SK-N-DZ (cell line): ENCODE data around the gene FMN1.
A peak's percentile ranks its signal among the peaks of the same experiment; 100 is the strongest.

Source experiments
- DNase-seq: peaks from one replicate; pipeline ENCODE4 v3.0.0-alpha.2; 2015; ENCODE audit warnings: low spot score

Gene FMN1

DNA sequence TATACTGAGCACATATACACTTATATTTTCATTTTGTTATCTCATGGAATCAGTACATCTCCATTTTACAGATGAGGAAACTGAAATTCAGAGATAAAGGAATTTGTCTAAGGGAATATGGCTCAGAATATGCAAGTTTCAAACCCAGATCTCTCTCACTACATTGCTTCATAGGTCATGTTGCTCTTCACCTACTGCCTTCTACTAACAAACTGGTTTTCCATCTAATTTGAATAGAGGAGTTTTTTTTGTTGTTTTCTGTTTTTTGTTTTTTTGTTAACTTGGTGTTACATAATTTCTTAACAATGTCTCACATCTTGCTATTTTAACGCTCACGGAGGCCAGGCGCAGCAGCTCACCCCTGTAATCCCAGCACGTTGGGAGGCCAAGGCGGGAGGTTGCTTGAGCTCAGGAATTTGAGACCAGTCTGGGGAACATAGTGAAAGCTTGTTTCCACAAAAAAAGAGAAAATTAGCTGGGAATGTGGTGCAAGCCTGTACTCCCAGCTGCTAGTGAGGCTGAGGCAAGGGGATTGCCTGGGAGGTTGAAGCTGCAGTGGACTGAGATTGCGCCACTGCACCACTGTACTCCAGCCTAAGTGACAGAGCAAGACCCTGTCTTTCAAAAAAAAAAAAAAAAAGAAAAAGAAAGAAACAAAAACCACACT lies 37.0 kb downstream of the FMN1 start:
- no peak for DNase-seq

GRCh38 chr15:33155691-33156420 lies 38.7 kb downstream of the FMN1 start:
- no peak for DNase-seq

GRCh38 chr15:33154351-33155166 lies 40.0 kb downstream of the FMN1 start:
- no peak for DNase-seq

GRCh38 chr15:33153548-33153947 lies 41.0 kb downstream of the FMN1 start:
- DNase-seq, result no peak

GRCh38 chr15:33152502-33153109 lies 41.9 kb downstream of the FMN1 start:
- DNase-seq, result no peak

- DNase-seq, result no peak
Measured at GRCh38 chr15:33150971-33151370, 43.5 kb downstream of the FMN1 start.

DNA sequence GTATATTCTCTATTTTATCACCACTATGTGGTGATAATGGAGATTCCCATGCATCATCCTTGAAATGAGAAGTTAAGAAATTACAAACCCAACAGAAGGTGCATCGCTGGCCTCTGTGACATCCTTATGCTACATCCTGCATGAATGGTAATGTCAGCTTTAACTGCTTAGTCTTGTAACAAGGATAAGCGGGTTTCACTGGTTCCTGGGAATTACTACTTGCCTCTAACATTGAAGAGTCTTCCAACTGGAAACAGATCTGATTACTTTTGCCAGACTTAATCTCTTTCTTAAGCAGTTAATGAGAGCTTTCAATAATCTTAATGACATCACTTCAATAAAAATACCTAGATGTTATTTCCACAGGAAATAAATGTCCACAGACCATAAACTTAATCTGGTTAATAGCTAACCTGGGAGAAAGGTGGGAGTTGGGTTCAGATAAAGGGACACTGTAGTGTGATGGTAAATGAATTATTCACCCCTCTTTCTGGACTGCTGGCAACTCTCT lies 44.0 kb downstream of the FMN1 start:
- no peak for DNase-seq

DNA sequence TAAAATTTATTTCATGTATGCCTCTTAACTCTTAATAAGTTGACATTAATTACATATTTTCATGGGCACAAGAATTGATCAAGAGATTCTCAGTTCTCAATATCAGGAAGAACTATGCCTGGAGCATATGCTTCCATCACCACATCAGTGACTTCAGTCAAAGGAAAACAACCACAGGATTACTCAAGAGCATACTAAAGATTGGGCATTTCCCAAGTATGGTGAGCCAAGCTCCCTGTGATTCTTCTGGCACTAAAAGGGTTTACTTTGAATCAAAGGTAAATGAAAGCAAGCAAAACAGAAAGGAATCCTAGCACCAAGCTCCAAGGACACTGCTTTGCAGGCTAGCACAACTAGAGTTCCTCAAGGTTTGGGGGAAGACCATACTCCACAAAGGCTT lies 44.6 kb downstream of the FMN1 start:
- no peak for DNase-seq

DNA sequence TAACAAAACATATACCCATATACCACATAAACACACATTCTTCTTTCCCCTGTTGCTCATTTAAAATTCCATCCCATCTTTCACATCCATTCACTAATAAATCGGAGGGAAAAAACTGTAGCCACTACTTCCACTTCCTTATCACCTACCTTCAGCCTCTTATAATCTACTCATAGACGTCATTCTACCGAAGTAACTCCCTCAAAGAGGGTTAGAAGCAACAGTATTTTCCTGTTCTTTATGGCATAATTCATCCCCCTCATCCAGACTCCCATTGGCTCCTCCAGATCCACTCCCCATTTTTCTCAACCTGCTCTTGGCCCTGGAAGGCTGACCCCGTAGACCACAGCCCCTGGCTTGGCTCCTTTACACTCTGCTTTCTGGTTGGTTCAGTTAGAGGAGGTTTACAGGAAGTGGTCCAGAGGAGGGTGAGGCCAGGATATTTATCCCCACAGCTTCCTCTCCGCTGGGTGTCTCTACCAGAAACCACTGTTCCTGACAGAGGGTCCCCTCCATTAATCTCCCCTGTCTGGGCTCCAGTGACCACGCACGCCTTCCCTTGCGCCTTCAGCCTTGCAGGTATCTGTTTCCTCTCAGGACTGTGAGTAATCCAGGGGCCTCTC lies 46.3 kb downstream of the FMN1 start:
- DNase-seq, result peak; percentile 55

DNA sequence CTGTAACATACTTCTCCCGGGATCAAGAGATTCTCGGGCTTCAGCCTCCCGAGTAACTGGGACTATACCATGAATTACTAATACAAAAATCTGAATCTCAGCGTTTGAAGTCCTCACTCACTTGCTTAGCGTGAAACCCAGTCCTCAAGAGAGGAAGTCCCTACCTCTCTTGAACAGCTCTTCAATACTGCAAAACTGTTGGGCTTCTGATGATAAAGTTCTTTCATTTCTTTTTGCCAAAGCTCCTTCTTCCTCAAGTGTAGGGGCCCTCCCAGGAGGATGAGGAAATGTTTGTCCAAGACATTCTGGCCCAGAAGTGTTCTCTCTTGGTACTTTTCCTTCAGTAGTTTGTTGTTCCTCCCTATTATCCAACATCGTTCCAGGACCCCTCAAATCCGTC lies 48.5 kb downstream of the FMN1 start:
- no peak for DNase-seq

GRCh38 chr15:33145447-33145846 lies 49.1 kb downstream of the FMN1 start:
- no peak for DNase-seq

DNA sequence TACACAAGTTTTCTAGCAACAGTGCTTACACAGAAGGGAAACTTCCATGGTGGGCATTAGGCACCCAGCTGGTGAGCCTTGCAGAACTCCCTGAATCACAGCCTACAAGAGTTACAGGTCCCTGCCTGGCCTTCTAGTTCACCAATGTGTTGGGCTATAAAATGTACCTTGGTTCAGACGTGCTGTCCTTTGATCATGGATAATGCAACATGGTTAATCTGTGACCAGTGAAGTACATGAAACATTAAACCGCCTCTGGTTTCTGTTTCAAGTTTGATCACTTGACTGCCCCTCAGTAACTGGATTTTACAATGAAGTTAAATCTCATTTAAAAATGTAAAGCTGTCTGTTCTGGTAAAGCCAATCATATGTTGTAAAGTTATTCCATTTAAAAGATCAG lies 51.8 kb downstream of the FMN1 start:
- peak; percentile 60 for DNase-seq

GRCh38 chr15:33138000-33138399 lies 56.5 kb downstream of the FMN1 start:
- DNase-seq, result no peak

DNA sequence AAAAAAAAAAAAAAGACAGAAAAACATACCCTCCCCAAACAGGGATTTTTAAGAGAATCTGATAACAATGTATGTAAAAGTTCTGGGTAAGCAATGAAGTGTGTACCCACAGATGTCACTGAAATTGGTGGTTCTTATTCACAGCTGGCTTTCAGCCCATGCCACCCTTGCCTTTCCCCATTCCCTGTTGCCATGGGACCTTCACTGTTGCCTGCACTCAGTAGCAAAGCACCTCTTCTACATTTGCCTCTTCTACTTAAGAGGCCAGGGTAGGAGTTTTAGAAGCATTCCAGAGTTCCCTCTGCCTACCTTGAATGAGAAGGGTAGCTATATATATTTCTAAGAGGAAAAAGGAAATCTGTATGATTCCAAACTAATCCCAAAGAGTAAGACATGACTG lies 57.4 kb downstream of the FMN1 start:
- DNase-seq, result no peak

DNA sequence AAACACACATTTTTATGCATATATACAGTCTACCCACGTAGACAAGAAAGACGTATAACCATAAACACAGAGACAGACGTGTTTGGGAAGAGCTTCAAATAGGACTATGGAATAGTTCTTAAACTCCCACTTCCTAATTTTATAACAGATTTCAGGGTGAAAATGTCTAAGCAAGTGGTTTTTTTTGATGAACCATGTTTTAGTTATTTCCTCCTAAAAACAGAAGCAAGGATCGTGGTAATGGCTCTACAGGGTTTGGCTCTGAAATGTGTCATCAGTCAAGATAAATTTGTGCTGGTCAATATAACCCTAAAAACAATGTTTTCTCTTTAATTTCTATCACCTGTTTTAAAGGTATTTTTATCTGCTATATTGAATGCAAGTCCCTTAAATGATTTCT lies 58.2 kb downstream of the FMN1 start:
- DNase-seq, result no peak

DNA sequence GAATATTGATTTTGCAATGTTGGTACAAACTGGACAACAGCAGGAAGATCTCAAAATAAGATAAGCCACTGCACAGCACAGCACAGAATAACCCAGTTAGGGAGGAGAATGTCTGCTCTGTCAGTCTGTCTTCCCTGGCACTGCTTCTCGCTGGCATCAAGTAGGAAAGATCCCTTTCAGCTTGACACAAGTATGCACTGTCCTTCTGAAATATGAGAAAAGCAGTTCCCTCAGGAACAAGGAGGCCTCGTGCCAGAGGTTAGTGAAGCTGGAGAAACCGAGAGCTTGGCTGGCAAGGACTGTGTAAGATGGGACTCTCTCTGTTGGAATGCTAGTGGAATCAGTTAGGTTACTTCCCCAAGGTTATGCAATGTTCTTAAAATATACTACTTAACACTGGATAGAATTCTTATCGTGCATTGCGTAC lies 59.1 kb downstream of the FMN1 start:
- DNase-seq, result no peak

DNA sequence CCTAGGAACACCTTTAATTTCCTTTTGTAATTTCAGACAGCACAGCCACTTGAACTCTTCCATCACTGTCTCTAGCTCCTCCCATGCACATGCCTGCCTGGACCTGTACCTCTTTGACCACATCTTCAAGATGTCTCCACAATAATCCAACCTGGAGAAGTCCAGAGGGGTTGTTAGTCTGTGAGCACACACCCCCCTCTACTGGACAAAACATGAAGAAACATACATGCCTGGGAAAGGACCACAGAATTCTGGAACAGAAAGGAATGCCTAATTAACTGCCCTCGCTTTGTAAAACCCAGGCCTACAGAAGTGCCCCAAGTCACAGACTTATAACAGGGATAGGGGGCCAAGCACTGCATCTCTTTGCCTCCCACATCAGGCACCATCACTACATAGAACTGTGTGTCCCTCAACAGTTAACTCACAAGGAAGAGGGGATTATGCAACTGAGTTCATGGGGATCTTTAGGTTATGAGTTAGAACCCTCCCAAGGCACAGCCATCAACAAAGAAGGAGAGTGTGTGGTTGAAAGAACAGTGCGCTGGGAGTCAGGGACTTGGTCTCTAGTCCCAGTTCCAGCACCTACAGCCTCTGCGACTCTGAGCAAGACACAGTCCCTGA lies 61.7 kb downstream of the FMN1 start:
- peak; percentile 77 for DNase-seq

GRCh38 chr15:33132233-33132580 lies 62.3 kb downstream of the FMN1 start:
- no peak for DNase-seq

- DNase-seq, result no peak
Measured at GRCh38 chr15:33131552-33132232, 62.8 kb downstream of the FMN1 start.

DNA sequence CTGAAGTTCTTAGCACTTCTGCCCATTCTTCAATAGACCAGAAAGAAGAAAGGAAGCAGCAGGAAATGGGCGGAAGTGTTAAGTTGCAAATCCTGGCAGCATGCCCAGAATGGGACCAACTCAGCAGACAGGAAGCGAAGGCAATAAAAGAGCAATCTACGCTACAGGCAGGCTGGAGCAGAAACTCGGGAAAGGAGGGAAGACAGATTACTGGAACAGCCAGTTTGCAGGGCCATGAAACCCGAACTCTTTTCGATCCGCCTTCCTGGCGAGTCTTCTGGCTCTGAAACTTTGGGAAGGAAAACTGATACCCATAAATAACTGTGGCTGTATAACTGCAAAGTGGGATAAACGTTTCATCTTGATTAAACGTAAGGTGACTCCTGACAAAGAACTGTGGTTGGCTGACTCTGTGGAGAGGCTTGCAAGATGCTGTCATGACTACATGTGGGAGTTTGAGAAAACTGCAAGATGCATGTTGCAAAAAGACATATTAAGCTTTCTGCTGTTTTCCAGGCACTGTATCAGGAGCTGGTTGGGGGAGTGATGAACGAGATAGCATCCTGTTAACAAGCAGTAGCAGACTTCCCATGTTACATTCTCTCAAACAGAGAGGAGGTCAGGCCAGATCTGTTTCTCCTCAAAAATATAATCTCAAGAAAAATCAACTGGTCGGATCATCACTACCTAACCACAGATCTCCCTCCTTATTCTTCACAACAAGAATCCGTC lies 67.8 kb downstream of the FMN1 start:
- DNase-seq, result peak; percentile 39
